Neural progenitor cell (in vitro differentiated cells): ENCODE data around the gene PAK6.

Experiments used
- CTCF ChIP-seq: fragments of 200-600 bp; sonication (generic); IDR thresholded peaks from 2 replicates; pipeline ENCODE4 v1.5.1; 2017; ENCODE audit warnings: antibody characterized with exemption, mild to moderate bottlenecking
- EZH2phosphoT487 ChIP-seq: fragments of 200-600 bp; sonication (generic); IDR thresholded peaks from 2 replicates; pipeline ENCODE4 v1.6.1; 2017; ENCODE audit warnings: antibody characterized with exemption

GRCh38 chr15:40229316-40229715, 9.5 kb upstream of the PAK6 start:
- TF ChIP-seq CTCF: no peak
- TF ChIP-seq EZH2phosphoT487: no peak
